ELR (cell line): ENCODE data around the gene TSR2.

Source experiments
- DNase-seq: peaks from one replicate; pipeline ENCODE4 v3.0.0-alpha.2; 2015; ENCODE audit warnings: low read depth

The TSR2 gene

DNA sequence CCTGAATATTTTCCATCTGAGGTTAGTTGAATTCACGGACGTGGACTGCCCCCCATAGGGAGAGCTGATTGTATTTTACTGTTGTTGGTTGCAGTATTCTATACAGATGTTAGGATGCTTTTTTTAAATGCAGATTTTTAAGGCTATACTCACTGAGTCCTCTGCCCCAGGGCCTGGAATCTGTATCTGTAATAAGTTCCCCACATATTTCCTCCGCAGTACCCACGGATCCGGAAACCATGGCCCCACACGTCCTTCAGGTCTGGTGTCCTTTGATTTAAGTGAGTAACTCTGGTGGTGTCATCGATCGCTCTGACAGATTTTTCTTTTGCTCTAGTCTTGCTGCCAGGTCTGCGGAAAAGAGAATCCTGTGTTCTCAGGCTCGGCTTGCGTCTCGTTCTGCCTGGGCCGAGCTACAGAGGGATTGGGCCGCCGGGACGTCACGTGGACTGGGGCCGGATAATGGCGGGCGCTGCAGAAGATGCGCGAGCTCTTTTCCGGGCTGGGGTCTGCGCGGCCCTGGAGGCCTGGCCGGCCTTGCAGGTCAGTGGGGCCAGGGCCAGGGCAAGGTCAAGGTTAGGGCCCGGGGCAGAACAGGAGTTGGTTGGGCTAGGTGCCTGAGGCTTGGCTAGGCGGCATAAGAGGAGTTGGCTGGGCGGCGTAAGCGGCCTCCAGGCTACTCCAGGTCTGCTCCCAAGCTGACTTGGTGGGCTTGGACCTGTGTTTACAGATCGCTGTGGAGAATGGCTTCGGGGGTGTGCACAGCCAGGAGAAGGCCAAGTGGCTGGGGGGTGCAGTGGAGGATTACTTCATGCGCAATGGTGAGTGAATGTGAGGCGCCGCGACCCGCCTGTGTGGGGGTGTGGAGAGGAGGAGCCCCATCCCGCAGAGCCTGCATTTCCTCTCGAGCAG, at the start of gene TSR2:
Gene TSR2 (plus strand): TSS at position 445 of the 912 bp plus-strand sequence. CDS start 18 bp downstream, at position 463.
- peak; percentile 88 for DNase-seq

DNA sequence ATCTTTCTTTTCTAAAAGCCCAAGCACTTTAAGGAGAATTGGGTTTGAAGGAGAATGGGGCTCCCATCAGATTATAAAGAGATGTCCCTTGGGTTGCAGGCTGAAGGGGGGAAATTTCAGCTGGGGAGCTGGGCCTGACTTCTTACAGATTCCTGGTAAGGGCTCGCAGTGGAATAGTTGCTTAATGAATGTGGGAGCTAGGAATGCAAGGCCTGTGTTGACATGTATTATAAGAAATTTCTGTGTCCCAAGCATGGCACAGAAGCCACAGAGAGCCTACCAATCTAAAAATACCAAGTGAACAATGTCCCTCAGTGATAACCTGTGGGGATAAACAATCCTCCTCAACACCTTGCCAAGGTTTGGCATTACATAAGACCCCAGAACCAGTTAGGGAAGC, 43.1 kb upstream of the TSR2 start:
- no peak for DNase-seq

- DNase-seq: no peak
These were observed 32.9 kb upstream of the TSR2 start for GRCh38 chrX:54407266-54407665.

DNA sequence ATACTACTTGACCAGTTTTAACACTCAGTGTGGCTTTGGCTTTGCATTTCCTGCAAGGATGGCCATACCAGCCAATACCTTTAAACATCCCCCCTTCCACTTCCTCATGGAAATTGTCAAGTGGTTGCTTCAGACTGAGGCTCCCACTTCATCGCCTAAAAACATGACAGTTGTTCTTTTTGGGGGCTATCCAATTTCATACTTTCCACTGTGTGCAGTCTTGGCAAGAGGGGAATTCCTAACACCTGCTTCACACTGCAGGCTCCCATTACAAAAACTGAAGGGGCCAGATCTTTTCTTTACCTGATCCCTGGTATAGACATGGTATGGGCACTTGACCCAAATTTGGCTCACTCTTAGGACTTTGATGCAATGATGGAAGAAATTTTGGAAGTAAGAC, 28.5 kb upstream of the TSR2 start:
- no peak for DNase-seq

GRCh38 chrX:54413753-54414152, 26.5 kb upstream of the TSR2 start:
- no peak for DNase-seq

GRCh38 chrX:54415534-54416350, 24.5 kb upstream of the TSR2 start:
- DNase-seq: no peak

DNA sequence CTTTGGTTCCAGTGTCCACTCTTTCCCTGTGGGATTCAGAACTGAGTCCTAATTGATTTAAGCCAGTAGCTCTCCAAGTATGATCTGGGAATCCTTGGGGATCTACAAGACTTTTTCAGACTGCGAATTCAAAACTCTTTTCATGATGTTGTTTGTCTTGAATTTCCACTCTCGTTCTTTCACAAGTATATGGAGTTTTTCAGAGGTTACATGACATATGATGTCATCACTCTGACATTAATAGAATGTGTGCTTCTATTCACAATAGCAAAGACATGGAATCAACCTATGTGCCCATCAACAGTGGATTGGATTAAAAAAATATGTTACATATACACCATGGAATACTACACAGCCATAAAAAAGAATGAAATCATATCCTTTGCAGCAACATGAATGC, 23.2 kb upstream of the TSR2 start:
- no peak for DNase-seq

- no peak for DNase-seq
These were observed 20.5 kb upstream of the TSR2 start for GRCh38 chrX:54419559-54420302.

DNA sequence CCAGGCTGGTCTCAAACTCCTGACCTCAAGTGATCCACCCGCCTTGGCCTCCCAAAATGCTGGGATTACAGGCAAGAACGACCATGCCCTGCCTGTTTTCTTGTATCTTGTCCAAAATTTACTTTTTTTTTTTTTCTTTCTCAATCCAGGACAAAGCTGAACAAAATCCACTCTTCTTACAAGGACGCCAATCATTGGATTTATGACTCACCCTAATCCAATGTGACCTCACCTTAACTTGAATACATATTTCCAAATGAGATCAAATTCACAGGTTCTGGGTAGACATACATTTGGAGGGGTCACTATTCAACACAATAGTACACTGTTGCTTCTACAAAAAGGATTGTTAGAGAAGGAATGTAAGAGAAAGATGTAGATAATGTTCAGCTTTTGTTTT, 18.0 kb upstream of the TSR2 start:
- DNase-seq: no peak

DNA sequence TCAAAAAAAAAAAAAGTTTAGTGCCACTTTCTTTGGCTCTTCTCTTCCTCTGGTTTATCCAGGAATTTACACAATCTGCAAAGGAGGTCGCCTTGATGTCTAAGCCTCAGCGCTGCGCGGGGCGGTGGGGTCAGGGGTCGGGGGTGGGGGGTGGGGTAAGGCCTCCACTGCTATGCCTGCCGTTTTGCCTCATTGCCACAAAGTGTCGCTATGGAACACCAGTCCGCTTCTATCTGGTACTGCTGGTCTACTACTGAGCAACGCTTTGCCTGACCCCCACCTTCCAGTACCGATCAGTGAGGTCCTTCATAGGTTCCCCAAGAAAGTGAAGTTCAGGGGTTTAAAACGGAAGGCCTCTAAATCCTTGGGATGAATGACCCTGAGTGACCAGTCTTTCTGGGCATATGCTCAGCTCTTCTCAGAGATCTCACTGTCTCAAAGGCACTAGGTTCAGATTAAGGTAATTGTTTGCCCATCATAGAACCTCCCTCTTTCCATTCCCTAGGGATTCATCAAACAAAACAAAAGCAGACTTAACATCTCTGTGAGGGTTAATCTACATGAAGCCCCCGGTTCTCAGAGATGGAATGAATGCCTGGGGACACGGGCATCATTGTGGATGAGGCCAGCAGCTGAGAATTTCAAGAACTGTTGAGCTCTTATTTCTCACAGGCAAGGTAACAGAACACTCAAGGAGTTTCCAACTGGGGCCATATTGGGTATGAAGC, 16.9 kb upstream of the TSR2 start:
- peak; percentile 9 for DNase-seq

DNA sequence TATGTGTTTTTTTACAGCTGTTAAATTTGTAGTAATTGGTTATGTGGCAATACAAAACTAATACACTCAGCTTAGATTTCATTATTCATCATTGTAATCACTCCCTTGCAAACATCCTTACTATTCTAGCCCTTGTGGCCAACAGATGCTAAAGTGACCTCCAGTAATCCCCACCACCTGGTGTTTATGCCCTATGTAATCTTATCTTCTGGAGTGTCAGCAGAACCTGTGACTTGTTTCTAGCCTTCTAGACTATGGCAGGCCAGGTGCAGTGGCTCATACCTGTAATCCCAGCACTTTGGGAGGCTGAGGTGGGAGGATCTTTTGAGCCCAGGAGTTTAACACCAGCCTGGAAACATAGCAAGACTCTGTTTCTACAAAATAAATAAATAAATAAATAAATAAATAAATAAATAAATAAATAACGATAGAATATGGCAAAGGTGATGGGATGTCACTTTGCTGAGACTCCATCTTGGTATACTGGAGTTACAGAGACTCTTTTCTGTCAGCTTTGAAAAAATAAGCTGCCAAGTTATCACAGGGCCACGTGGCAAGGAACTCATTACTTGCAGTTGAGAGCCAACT, 12.3 kb upstream of the TSR2 start:
- DNase-seq: no peak

GRCh38 chrX:54430519-54430918, 9.7 kb upstream of the TSR2 start:
- no peak for DNase-seq

DNA sequence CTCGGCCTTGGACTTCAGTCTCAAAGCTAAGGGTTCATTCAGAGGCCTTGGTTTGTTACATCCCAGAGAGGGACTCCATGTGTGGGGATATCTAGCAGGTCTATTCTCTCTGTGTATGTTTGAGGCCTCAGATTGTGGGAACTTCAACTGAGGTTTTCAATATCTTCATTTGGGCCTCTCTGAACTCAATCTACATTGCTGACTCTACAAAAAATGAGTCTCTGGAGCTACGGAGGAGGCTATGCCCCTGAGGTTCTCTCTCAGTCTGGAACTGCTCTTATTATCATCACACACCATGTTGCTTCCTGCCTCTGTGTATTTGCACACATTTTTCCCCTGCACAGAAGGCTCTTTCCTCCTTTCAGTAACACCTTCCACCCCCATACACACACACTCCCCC, 5.1 kb upstream of the TSR2 start:
- DNase-seq: no peak

- no peak for DNase-seq
These were observed 2.6 kb downstream of the TSR2 start for GRCh38 chrX:54442790-54443189.

GRCh38 chrX:54444752-54445151, 4.5 kb downstream of the TSR2 start:
- no peak for DNase-seq

GRCh38 chrX:54446084-54446483, 5.9 kb downstream of the TSR2 start:
- no peak for DNase-seq

DNA sequence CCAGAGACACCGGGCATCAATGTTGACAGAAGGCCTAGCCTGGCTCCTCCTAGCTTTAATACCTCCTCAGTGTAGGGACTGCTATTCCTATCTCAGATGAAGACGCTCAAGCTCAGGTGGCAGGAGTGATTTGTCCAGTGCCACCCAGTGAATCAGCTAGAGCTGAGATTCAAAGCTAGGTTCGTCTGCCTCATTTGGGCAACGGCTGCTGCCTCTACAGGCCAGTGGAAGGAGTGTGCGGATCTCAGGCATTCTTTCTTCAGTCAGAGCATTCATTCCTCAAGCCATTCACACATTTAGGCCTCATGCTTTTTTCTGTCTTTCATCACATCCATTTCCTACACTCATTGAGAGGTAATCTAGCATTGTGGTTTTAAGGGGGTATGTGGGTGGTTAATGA, 7.3 kb downstream of the TSR2 start:
- DNase-seq: peak; percentile 22

- no peak for DNase-seq
These were observed 9.7 kb downstream of the TSR2 start for GRCh38 chrX:54449929-54450328.

- DNase-seq: peak; percentile 57
These were observed 12.7 kb downstream of the TSR2 start for GRCh38 chrX:54452920-54453319.

DNA sequence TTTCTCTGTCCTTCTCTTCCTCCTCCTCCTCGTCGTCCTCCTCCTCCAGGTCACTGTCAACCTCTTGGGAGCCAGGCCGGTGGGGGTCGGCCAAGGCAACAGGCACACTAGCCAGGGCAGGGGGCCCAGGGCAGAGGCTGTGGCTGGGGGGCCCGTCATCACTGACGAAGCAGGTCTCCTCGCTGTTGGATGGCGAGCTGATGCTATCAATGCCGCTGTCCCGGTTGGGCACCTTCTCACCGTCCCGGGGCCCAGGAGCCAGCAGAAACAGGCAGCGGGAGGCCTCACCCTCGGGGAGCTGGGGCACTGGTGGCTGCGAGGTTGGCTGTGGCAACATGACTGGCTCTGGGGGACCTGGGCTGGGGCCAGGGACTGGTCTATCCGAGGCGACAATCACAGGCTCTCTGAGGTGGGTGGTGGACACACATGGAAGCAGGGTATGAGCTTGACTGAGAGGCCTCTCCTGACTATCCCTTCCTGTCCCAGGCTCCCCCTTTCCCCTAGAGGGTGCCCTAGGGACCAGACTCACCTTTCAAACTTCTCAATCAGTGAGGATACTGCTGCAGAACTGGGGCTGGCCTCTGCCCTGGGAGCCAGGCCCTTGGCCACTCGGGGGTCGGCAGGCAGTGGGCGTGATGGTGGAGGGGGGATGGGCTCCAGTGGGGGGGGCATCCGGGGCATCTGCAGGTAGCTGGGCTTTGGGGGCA, 30.0 kb downstream of the TSR2 start:
- no peak for DNase-seq
